Measurements from ENCODE around the gene PLPPR4.

PLPPR4 gene

GRCh38 chr1:99358770-99359169 is 94.5 kb downstream of the PLPPR4 start:
- no peak for DNase-seq

Measured in NCI-H1105 (cell line).